ENCODE data around the gene MRE11.

Gene MRE11

GRCh38 chr11:94493281-94494125 lies at the start of gene MRE11, which contains the start of gene ANKRD49:
TSS of gene MRE11 (minus strand) at chr11:94493844. CDS start at chr11:94492801, 1,043 bp downstream.
TSS of gene ANKRD49 (plus strand) at chr11:94493984. CDS start at chr11:94496694, 2,710 bp downstream.
- in situ Hi-C loops (cut with MboI; ENCODE audit: low sequenced_read_pairs, unreplicated experiment), result no loop called here
- no peak for TF ChIP-seq CTCF (IDR thresholded peaks at IDR 0.05; ENCODE audit: borderline replicate concordance, control extremely low read depth, extremely low read depth, insufficient read depth, missing control alignments)
- DNase-seq (ENCODE audit: low spot score), result peak; percentile 93

GRCh38 chr11:94539420-94539819 lies 45.8 kb upstream of the MRE11 start:
- in situ Hi-C loops (cut with MboI; ENCODE audit: low sequenced_read_pairs, unreplicated experiment), result no loop called here
- TF ChIP-seq CTCF (IDR thresholded peaks at IDR 0.05; ENCODE audit: borderline replicate concordance, control extremely low read depth, extremely low read depth, insufficient read depth, missing control alignments), result no peak

GRCh38 chr11:94537031-94537600 lies 43.5 kb upstream of the MRE11 start:
- no peak for TF ChIP-seq CTCF (IDR thresholded peaks at IDR 0.05; ENCODE audit: borderline replicate concordance, control extremely low read depth, extremely low read depth, insufficient read depth, missing control alignments)
- DNase-seq (ENCODE audit: low spot score), result no peak
- in situ Hi-C loops (cut with MboI; ENCODE audit: low sequenced_read_pairs, unreplicated experiment), result no loop called here

More at GRCh38 chr11:94539420-94539819, 45.8 kb upstream of the MRE11 start:
- no peak for DNase-seq (ENCODE audit: low spot score)

- TF ChIP-seq CTCF (IDR thresholded peaks at IDR 0.05; ENCODE audit: borderline replicate concordance, control extremely low read depth, extremely low read depth, insufficient read depth, missing control alignments), result no peak
- no peak for DNase-seq (ENCODE audit: low spot score)
- in situ Hi-C loops (cut with MboI; ENCODE audit: low sequenced_read_pairs, unreplicated experiment), result no loop called here
These were observed 42.7 kb upstream of the MRE11 start for GRCh38 chr11:94536386-94536785.

- no peak for TF ChIP-seq CTCF (IDR thresholded peaks at IDR 0.05; ENCODE audit: borderline replicate concordance, control extremely low read depth, extremely low read depth, insufficient read depth, missing control alignments)
- in situ Hi-C loops (cut with MboI; ENCODE audit: low sequenced_read_pairs, unreplicated experiment), result no loop called here
- DNase-seq (ENCODE audit: low spot score), result no peak
These were observed 40.3 kb upstream of the MRE11 start for GRCh38 chr11:94533696-94534630.

GRCh38 chr11:94533206-94533605 lies 39.6 kb upstream of the MRE11 start:
- no peak for DNase-seq (ENCODE audit: low spot score)
- no peak for TF ChIP-seq CTCF (IDR thresholded peaks at IDR 0.05; ENCODE audit: borderline replicate concordance, control extremely low read depth, extremely low read depth, insufficient read depth, missing control alignments)
- in situ Hi-C loops (cut with MboI; ENCODE audit: low sequenced_read_pairs, unreplicated experiment), result no loop called here
